Measurements from ENCODE around the gene ALKBH3.

ALKBH3 gene

DNA sequence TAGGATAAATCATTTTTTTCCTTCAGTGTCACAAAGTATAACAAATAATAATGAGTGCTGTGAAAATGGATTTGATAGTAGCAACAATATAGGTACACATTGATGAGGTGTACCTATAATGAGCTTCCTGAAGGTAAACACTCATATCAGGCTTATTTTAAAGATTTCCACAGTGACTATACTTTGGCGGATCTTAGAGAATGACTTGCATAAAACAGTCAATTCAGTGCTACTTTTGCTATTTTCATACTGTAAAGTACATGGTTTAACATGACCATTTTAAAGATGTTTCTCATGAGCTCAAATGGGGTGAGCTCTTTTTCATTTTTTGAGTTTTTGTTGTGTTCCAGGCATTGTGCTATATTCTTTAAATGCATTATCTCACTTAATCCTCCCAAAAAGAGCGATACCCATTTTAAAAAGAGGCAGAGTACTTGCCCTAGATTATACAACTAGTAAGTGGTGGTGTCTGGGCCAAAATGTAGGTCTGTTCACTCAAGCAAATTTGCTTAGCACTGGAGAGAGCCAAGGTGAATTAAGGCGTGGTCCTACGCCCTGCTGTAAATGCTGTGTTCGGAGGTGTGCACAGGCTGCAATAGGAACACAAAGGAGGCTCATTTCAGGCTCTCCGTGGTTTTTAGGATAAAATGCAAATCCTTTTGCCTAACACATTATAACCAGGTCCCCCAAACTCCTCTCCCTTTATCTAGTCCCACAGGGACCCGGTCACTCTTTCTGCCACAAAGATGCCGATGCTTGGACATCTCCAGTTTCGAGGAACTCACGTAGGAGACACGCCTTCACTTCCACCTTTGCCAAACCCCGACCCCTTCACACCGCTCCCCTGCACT, 617 bp upstream of the ALKBH3 start:
- H3K27ac ChIP-seq (ENCODE audit: low read length): peak overlapping the region; percentile 53
- ATAC-seq (ENCODE audit: insufficient read depth, low read depth) (peak; percentile 3; the same call in 1 of the 3 replicates), DNase-seq (no peak)

DNA sequence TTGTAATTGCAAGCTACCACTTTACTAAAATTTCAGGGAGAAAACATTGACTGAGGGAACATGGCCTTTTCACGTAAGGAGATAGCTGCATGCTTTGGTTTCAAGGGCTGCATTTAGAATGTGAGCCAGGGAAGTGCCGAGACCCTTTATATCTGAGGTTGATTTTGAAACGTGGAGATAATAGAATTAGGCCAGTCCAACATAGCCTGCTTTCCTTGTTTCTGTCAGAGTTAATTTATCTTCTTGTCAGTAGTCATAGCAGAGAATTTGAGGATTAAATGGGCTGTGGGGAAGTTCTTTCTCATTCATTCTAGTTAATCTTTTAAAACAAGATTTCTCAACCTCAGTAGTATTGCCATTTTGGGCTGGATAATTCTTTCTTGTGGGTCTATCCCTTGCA, 12.2 kb downstream of the ALKBH3 start:
- Histone ChIP-seq H3K36me3 (ENCODE audit: insufficient read depth, low read length) (peaks cover 24% of the 10 kb centered on the region; the same call in 1 of the 2 replicates), H3K4me1 (ENCODE audit: insufficient read depth, low read length) (no peaks in the 10 kb centered on the region), H3K4me2 (ENCODE audit: insufficient read depth, low read length) (no peak overlapping the region), H3K9ac (ENCODE audit: low read depth, low read length) (no peak overlapping the region), H2AFZ (ENCODE audit: low read depth, low read length) (no peak overlapping the region), H4K20me1 (ENCODE audit: insufficient read depth, low read length) (no peaks in the 10 kb centered on the region), H3K79me2 (ENCODE audit: insufficient read depth, low read length) (no peaks in the 10 kb centered on the region), H3K27ac (ENCODE audit: low read length) (no peak overlapping the region), H3K9me3 (ENCODE audit: insufficient read depth, low read length, severe bottlenecking) (no peaks in the 10 kb centered on the region), H3K4me3 (ENCODE audit: low read depth in 1 of 2, low read length in 2 of 2) (no peak overlapping the region), H3K27me3 (ENCODE audit: insufficient read depth, low read length, poor library complexity) (no peaks in the 10 kb centered on the region)
- TF ChIP-seq, protein P1, sequence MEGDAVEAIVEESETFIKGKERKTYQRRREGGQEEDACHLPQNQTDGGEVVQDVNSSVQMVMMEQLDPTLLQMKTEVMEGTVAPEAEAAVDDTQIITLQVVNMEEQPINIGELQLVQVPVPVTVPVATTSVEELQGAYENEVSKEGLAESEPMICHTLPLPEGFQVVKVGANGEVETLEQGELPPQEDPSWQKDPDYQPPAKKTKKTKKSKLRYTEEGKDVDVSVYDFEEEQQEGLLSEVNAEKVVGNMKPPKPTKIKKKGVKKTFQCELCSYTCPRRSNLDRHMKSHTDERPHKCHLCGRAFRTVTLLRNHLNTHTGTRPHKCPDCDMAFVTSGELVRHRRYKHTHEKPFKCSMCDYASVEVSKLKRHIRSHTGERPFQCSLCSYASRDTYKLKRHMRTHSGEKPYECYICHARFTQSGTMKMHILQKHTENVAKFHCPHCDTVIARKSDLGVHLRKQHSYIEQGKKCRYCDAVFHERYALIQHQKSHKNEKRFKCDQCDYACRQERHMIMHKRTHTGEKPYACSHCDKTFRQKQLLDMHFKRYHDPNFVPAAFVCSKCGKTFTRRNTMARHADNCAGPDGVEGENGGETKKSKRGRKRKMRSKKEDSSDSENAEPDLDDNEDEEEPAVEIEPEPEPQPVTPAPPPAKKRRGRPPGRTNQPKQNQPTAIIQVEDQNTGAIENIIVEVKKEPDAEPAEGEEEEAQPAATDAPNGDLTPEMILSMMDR (IDR thresholded peaks at IDR 0.05; ENCODE audit: borderline replicate concordance, extremely low read depth, low read length, poor library complexity, severe bottlenecking): no peak
- TF ChIP-seq EZH2 (IDR thresholded peaks at IDR 0.05; ENCODE audit: borderline replicate concordance, low read depth, low read length, severe bottlenecking): no peak
- ATAC-seq (ENCODE audit: insufficient read depth, low read depth) (no peak), DNase-seq (no peak)

More for the DNA sequence above, 617 bp upstream of the ALKBH3 start:
- Histone ChIP-seq H3K4me3 (ENCODE audit: low read depth in 1 of 2, low read length in 2 of 2) (peak overlapping the region in 1 of 2 experiments; percentile 89; a peak in 2 of 4 replicates), H4K20me1 (ENCODE audit: insufficient read depth, low read length) (no peaks in the 10 kb centered on the region), H3K36me3 (ENCODE audit: insufficient read depth, low read length) (0 out of 2 replicates have a peak, but pooled peaks cover 5% of the 10 kb centered on the region), H2AFZ (ENCODE audit: low read depth, low read length) (peak overlapping the region; percentile 94), H3K9me3 (ENCODE audit: insufficient read depth, low read length, severe bottlenecking) (no peaks in the 10 kb centered on the region), H3K27me3 (ENCODE audit: insufficient read depth, low read length, poor library complexity) (no peaks in the 10 kb centered on the region), H3K4me1 (ENCODE audit: insufficient read depth, low read length) (peaks cover 18% of the 10 kb centered on the region), H3K9ac (ENCODE audit: low read depth, low read length) (no peak overlapping the region), H3K79me2 (ENCODE audit: insufficient read depth, low read length) (peaks cover 10% of the 10 kb centered on the region), H3K4me2 (ENCODE audit: insufficient read depth, low read length) (peak overlapping the region; percentile 67)
- no peak for TF ChIP-seq EZH2 (IDR thresholded peaks at IDR 0.05; ENCODE audit: borderline replicate concordance, low read depth, low read length, severe bottlenecking)
- TF ChIP-seq, protein P1 (IDR thresholded peaks at IDR 0.05; ENCODE audit: borderline replicate concordance, extremely low read depth, low read length, poor library complexity, severe bottlenecking): no peak

- H4K20me1 ChIP-seq (ENCODE audit: insufficient read depth, low read length): no peaks in the 10 kb centered on the region; the same call in 1 of the 2 replicates
- H3K4me2 ChIP-seq (ENCODE audit: insufficient read depth, low read length): no peak overlapping the region
- no peak overlapping the region for H3K27ac ChIP-seq (ENCODE audit: low read length)
- no peaks in the 10 kb centered on the region for H3K27me3 ChIP-seq (ENCODE audit: insufficient read depth, low read length, poor library complexity)
- H2AFZ ChIP-seq (ENCODE audit: low read depth, low read length): no peak overlapping the region
- H3K9me3 ChIP-seq (ENCODE audit: insufficient read depth, low read length, severe bottlenecking): no peaks in the 10 kb centered on the region
- no peak for DNase-seq
- no peak overlapping the region for H3K9ac ChIP-seq (ENCODE audit: low read depth, low read length)
- no peak for ATAC-seq (ENCODE audit: insufficient read depth, low read depth)
- no peak overlapping the region for H3K4me3 ChIP-seq (ENCODE audit: low read depth in 1 of 2, low read length in 2 of 2)
- no peaks in the 10 kb centered on the region for H3K4me1 ChIP-seq (ENCODE audit: insufficient read depth, low read length)
- no peaks in the 10 kb centered on the region for H3K79me2 ChIP-seq (ENCODE audit: insufficient read depth, low read length)
- TF ChIP-seq, protein P1 (IDR thresholded peaks at IDR 0.05; ENCODE audit: borderline replicate concordance, extremely low read depth, low read length, poor library complexity, severe bottlenecking): no peak
- TF ChIP-seq EZH2 (IDR thresholded peaks at IDR 0.05; ENCODE audit: borderline replicate concordance, low read depth, low read length, severe bottlenecking): no peak
- peaks cover 28% of the 10 kb centered on the region; the same call in 1 of the 2 replicates for H3K36me3 ChIP-seq (ENCODE audit: insufficient read depth, low read length)
Measured at GRCh38 chr11:43894546-43894945, 13.9 kb downstream of the ALKBH3 start.

Measured in DND-41 (cell line).